Omental fat pad (tissue), 4 donors: ENCODE measurements around the gene MYO5A. TPM values are rescaled to one million over a fixed set of nuclear protein-coding genes. Genes with fewer than 3 reads are reported as not detected.

Source experiments
- ATAC-seq: fragments of 150-250 bp; one replicate; pipeline ENCODE4 v1.9.1; 2016; ENCODE audit warnings: mild to moderate bottlenecking, moderate library complexity; ENCODE audit not compliant: low FRiP score
- DNase-seq: peaks from one replicate; pipeline ENCODE4 v3.0.0-alpha.2; 2019; ENCODE audit warnings: low spot score
- total RNA-seq, 4 donors: library from RNA; depleted of rRNA; stranded (reverse); fragments of >200 nt; gene quantifications; one replicate each; pipeline ENCODE4 v1.1.0, GENCODE V29; 2016
- TF ChIP-seq, protein P1 (sequence below), 3 donors: fragments of 450-650 bp; IDR thresholded peaks; one replicate each; pipeline ENCODE4 v1.5.1; 2016 to 2017; ENCODE audit warnings: antibody characterized with exemption in 3 of 3, mild to moderate bottlenecking in 3 of 3, moderate library complexity in 2 of 3

Gene MYO5A
- total RNA-seq, 4 donors from 2014 or later: 45.5 to 81.6 (median 65.5) TPM

GRCh38 chr15:52532427-52532826, 3.7 kb upstream of the MYO5A start:
- ATAC-seq (no peak), DNase-seq (no peak)
- TF ChIP-seq, protein P1, sequence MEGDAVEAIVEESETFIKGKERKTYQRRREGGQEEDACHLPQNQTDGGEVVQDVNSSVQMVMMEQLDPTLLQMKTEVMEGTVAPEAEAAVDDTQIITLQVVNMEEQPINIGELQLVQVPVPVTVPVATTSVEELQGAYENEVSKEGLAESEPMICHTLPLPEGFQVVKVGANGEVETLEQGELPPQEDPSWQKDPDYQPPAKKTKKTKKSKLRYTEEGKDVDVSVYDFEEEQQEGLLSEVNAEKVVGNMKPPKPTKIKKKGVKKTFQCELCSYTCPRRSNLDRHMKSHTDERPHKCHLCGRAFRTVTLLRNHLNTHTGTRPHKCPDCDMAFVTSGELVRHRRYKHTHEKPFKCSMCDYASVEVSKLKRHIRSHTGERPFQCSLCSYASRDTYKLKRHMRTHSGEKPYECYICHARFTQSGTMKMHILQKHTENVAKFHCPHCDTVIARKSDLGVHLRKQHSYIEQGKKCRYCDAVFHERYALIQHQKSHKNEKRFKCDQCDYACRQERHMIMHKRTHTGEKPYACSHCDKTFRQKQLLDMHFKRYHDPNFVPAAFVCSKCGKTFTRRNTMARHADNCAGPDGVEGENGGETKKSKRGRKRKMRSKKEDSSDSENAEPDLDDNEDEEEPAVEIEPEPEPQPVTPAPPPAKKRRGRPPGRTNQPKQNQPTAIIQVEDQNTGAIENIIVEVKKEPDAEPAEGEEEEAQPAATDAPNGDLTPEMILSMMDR (IDR thresholded peaks at IDR 0.05): no peak

- DNase-seq (no peak), ATAC-seq (no peak)
Observed at GRCh38 chr15:52529940-52530339, 1.3 kb upstream of the MYO5A start.

GRCh38 chr15:52529341-52529924, 753 bp upstream of the MYO5A start:
- no peak for DNase-seq
- TF ChIP-seq, protein P1 (IDR thresholded peaks at IDR 0.05): no peak
- no peak for ATAC-seq

More at GRCh38 chr15:52529940-52530339, 1.3 kb upstream of the MYO5A start:
- TF ChIP-seq, protein P1 (IDR thresholded peaks at IDR 0.05): no peak

GRCh38 chr15:52527911-52528563, 643 bp downstream of the MYO5A start:
- TF ChIP-seq, protein P1 (IDR thresholded peaks at IDR 0.05): no peak
- ATAC-seq (peak; percentile 34), DNase-seq (no peak)

- ATAC-seq: no peak
- TF ChIP-seq, protein P1 (IDR thresholded peaks at IDR 0.05): no peak
- no peak for DNase-seq
Observed at GRCh38 chr15:52527196-52527910, 1.3 kb downstream of the MYO5A start.

DNA sequence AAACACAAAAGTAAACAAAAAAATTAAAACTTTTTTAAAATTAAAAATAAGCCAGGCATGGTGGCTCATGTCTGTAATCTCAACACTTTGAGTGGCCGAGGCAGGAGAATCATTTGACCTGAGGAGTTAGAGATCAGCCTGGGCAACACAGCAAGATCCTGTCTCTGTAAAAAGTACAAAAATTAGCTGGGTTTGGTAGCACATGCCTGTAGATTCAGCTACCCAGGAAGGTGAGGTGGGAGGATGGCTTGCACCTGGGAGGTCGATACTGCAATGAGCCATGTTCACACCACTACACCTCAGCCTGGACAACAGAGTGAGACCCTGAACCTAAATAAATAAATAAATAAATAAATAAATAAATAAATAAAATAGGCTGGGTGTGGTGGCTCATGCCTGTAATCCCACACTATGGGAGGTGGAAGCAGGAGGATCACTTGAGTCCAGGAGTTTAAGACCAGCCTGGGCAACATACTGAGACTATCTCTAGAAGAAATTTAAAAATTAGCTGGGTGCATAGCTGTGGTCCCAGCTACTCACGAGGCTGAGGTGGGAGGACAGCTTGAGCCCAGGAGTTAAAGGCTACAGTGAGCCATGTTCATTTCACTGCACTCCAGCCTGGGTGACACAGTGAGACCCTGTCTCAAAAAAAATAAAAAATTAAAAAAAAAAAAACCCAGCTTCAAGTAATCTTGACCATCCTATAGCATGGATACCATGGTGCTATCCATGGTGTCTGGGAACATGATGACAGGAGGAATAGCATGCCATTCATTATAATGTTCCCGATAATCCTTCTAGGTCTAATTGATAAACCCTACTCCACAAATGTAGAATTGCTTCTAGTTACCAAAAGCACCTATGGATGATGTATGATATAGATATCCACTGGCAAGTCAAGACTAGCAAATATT, 4.2 kb downstream of the MYO5A start:
- TF ChIP-seq, protein P1 (IDR thresholded peaks at IDR 0.05): no peak
- ATAC-seq (no peak), DNase-seq (no peak)
